OCI-LY3 (cell line): Measurements from ENCODE around the gene SSU72.

ENCODE experiments used
- CTCF ChIP-seq: fragments of 200-600, 300-600 bp; sonication (generic); IDR thresholded peaks from 2 replicates; pipeline ENCODE4 v1.5.1; 2014; ENCODE audit warnings: antibody characterized with exemption, low read length, low read depth
- EZH2phosphoT487 ChIP-seq: fragments of 200-600 bp; shearing (Covaris generic); IDR thresholded peaks from 2 replicates; pipeline ENCODE4 v1.6.1; 2018; ENCODE audit warnings: antibody characterized with exemption, mixed run types, low read depth

- no peak for TF ChIP-seq CTCF
- no peak for TF ChIP-seq EZH2phosphoT487
Observed at GRCh38 chr1:1551524-1552262, 23.0 kb downstream of the SSU72 start.
